Peyer's patch (tissue), 4 donors: ENCODE results near the gene LRRC3B.

Experiments
- POLR2A ChIP-seq, 2 donors: fragments of 450-650 bp; IDR thresholded peaks; one replicate each; pipeline ENCODE4 v1.5.1; 2017; ENCODE audit warnings: antibody characterized with exemption in 2 of 2, mild to moderate bottlenecking in 2 of 2, moderate library complexity in 2 of 2
- TF ChIP-seq, protein P1 (sequence below), 6 experiments: fragments of 450-650 bp in 4 of 6; fragments of 200-600 bp in 2 of 6; sonication (generic) in 1 of 6; IDR thresholded peaks; one replicate each; pipeline ENCODE4 v1.5.1; 2017 to 2019; ENCODE audit warnings: antibody characterized with exemption in 6 of 6, mild to moderate bottlenecking in 3 of 6, moderate library complexity in 1 of 6

DNA sequence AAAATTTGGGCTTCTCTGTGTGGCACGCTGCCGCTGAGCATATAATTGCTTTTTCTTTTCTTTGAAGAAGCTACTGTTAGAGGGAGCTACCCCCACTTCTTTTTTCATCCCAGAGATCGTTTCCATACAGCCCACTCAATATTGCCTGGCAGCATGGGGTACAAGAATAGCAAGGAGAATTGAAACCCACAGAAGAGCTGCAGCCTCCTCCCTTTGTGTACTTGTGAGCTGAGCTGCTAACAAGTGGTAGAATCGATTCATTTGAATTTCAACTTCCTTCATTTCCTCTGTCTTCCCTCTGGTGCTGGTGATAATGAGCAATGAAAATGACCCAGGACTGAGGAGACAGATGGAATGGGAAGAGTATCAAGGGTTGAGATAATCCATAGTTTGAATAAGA lies 64.9 kb downstream of the LRRC3B start:
- TF ChIP-seq, protein P1, sequence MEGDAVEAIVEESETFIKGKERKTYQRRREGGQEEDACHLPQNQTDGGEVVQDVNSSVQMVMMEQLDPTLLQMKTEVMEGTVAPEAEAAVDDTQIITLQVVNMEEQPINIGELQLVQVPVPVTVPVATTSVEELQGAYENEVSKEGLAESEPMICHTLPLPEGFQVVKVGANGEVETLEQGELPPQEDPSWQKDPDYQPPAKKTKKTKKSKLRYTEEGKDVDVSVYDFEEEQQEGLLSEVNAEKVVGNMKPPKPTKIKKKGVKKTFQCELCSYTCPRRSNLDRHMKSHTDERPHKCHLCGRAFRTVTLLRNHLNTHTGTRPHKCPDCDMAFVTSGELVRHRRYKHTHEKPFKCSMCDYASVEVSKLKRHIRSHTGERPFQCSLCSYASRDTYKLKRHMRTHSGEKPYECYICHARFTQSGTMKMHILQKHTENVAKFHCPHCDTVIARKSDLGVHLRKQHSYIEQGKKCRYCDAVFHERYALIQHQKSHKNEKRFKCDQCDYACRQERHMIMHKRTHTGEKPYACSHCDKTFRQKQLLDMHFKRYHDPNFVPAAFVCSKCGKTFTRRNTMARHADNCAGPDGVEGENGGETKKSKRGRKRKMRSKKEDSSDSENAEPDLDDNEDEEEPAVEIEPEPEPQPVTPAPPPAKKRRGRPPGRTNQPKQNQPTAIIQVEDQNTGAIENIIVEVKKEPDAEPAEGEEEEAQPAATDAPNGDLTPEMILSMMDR (IDR thresholded peaks at IDR 0.05), result no peak
- no peak for TF ChIP-seq POLR2A (IDR thresholded peaks at IDR 0.05)
